ENCODE data around the gene OSMR.

- no peak for TF ChIP-seq CTCF (conservative IDR thresholded peaks at IDR 0.05)
- no peak for TF ChIP-seq ZFX (IDR thresholded peaks at IDR 0.05)
These were observed 133.7 kb downstream of the OSMR start for GRCh38 chr5:38979535-38979934.

Data from C4-2B (cell line).